HepG2 (cell line): ENCODE data around the gene TPP2.

Source experiments
- AGO1 ChIP-seq: fragments of 200-400 bp; formaldehyde crosslinking; IDR thresholded peaks from 2 replicates; pipeline ENCODE4 v1.6.1; 2017; ENCODE audit warnings: mild to moderate bottlenecking, low read depth, low read length, moderate library complexity; ENCODE audit not compliant: poor library complexity, severe bottlenecking
- CTCF ChIP-seq: sonication (generic); formaldehyde crosslinking; IDR thresholded peaks from 2 replicates; pipeline ENCODE4 v1.5.0; 2020; ENCODE audit warnings: mild to moderate bottlenecking, missing genetic modification reagents, moderate library complexity
- NBN ChIP-seq: fragments of 450-650 bp; conservative IDR thresholded peaks from 2 replicates; pipeline ENCODE4 v1.6.1; 2017
- POLR2AphosphoS5 ChIP-seq: IDR thresholded peaks from 2 replicates; pipeline ENCODE4 v1.6.1; 2012; ENCODE audit warnings: low read depth, low read length
- TP53 ChIP-seq: sonication (generic); formaldehyde crosslinking; conservative IDR thresholded peaks from 2 replicates; pipeline ENCODE4 v1.4.0; 2020; ENCODE audit warnings: missing genetic modification reagents
- ZBTB38 ChIP-seq: sonication (generic); formaldehyde crosslinking; IDR thresholded peaks from 2 replicates; pipeline ENCODE4 v1.5.1; 2020; ENCODE audit warnings: mild to moderate bottlenecking, missing genetic modification reagents
- ZBTB49 ChIP-seq: sonication (generic); formaldehyde crosslinking; IDR thresholded peaks from 2 replicates; pipeline ENCODE4 v1.4.0; 2020; ENCODE audit warnings: missing genetic modification reagents, borderline replicate concordance
- ZBTB7A ChIP-seq: sonication (generic); formaldehyde crosslinking; IDR thresholded peaks from 2 replicates; pipeline ENCODE4 v1.8.0; 2022; ENCODE audit warnings: mild to moderate bottlenecking, missing genetic modification reagents
- ZFP36L2 ChIP-seq: sonication (generic); formaldehyde crosslinking; IDR thresholded peaks from 2 replicates; pipeline ENCODE4 v1.4.0; 2020; ENCODE audit warnings: missing genetic modification reagents
- ZNF142 ChIP-seq: sonication (generic); formaldehyde crosslinking; IDR thresholded peaks from 2 replicates; pipeline ENCODE4 v1.4.0; 2020; ENCODE audit warnings: missing genetic modification reagents
- ZNF350 ChIP-seq: sonication (generic); formaldehyde crosslinking; IDR thresholded peaks from 2 replicates; pipeline ENCODE4 v1.4.0; 2020; ENCODE audit warnings: mild to moderate bottlenecking, low read depth, missing genetic modification reagents, borderline replicate concordance
- ZNF589 ChIP-seq: sonication (generic); formaldehyde crosslinking; conservative IDR thresholded peaks from 2 replicates; pipeline ENCODE4 v1.8.0; 2022; ENCODE audit warnings: mild to moderate bottlenecking, moderate library complexity, missing genetic modification reagents
- ZNF792 ChIP-seq: IDR thresholded peaks from 2 replicates; pipeline ENCODE4 v1.6.1; 2016
- ZNF879 ChIP-seq: sonication (generic); formaldehyde crosslinking; IDR thresholded peaks from 2 replicates; pipeline ENCODE4 v1.8.1; 2023; ENCODE audit warnings: missing genetic modification reagents

- TF ChIP-seq ZNF879 (no peak), CTCF (no peak), POLR2AphosphoS5 (no peak), ZNF350 (CRISPR knock-in tag) (no peak), AGO1 (no peak), ZNF589 (CRISPR knock-in tag) (no peak), ZNF792 (CRISPR knock-in tag) (no peak), NBN (no peak), ZBTB49 (no peak), ZNF142 (CRISPR knock-in tag) (no peak), TP53 (CRISPR knock-in tag) (no peak), ZBTB7A (CRISPR knock-in tag) (no peak), ZBTB38 (CRISPR knock-in tag) (no peak), ZFP36L2 (CRISPR knock-in tag) (no peak)
Observed at GRCh38 chr13:102707467-102707866, 110.7 kb downstream of the TPP2 start.
